Immature natural killer cell (primary cell): Measurements from ENCODE around the gene IGSF21. TPM values are rescaled to one million over a fixed set of nuclear protein-coding genes. Genes with fewer than 3 reads are reported as not detected.

Experiments
- DNase-seq, 3 donors: peaks; one replicate each; pipeline ENCODE4 v3.0.0; 2022; ENCODE audit warnings: mixed read lengths in 1 of 3
- H3K27ac Mint-ChIP-seq, 6 donors: one replicate each; pipeline ENCODE4 v1.8.0; 2020; ENCODE audit warnings: mixed read lengths in 6 of 6, mild to moderate bottlenecking in 5 of 6, inconsistent platforms in 4 of 6, moderate library complexity in 3 of 6
- H3K27me3 Mint-ChIP-seq, 3 donors: one replicate each; pipeline ENCODE4 v1.8.0; 2020 to 2021; ENCODE audit warnings: low read depth in 3 of 3, mild to moderate bottlenecking in 3 of 3, mixed read lengths in 3 of 3, moderate library complexity in 3 of 3, inconsistent platforms in 1 of 3
- H3K36me3 Mint-ChIP-seq, 3 donors: one replicate each; pipeline ENCODE4 v1.8.0; 2020; ENCODE audit warnings: mixed read lengths in 3 of 3, inconsistent platforms in 2 of 3, mild to moderate bottlenecking in 2 of 3
- H3K4me1 Mint-ChIP-seq, 2 donors: one replicate each; pipeline ENCODE4 v1.8.0; 2020; ENCODE audit warnings: inconsistent platforms in 2 of 2, mild to moderate bottlenecking in 2 of 2, mixed read lengths in 2 of 2, moderate library complexity in 1 of 2
- H3K4me3 Mint-ChIP-seq, 5 donors: one replicate each; pipeline ENCODE4 v1.8.0; 2020; ENCODE audit warnings: mild to moderate bottlenecking in 5 of 5, mixed read lengths in 5 of 5, inconsistent platforms in 3 of 5, moderate library complexity in 3 of 5
- H3K9me3 Mint-ChIP-seq, 6 donors: one replicate each; pipeline ENCODE4 v1.8.0; 2020; ENCODE audit warnings: mild to moderate bottlenecking in 6 of 6, mixed read lengths in 6 of 6, inconsistent platforms in 4 of 6, moderate library complexity in 3 of 6
- polyA plus RNA-seq, 3 donors: library from polyadenylated mRNA; unstranded; fragments of 300-500 nt; fragmentation: Illumina TruSeq; gene quantifications; one replicate each; pipeline ENCODE4 v1.2.3, GENCODE V29; 2021

IGSF21 gene
- polyA plus RNA-seq, 3 donors from 2014 or later: not detected

- Mint-ChIP-seq H3K27ac (no peak overlapping the region), H3K36me3 (no peaks in the 10 kb centered on the region), H3K4me1 (no peaks in the 10 kb centered on the region), H3K9me3 (no peaks in the 10 kb centered on the region), H3K4me3 (no peak overlapping the region), H3K27me3 (peaks cover 0 to 5% (median 2%) of the 10 kb centered on the region in 3 donors)
- no peak for DNase-seq
These were observed 66.4 kb downstream of the IGSF21 start for GRCh38 chr1:18174037-18174436.

GRCh38 chr1:18175051-18175450 lies 67.5 kb downstream of the IGSF21 start:
- no peak for DNase-seq
- Mint-ChIP-seq H3K9me3 (no peaks in the 10 kb centered on the region), H3K4me3 (no peak overlapping the region), H3K27ac (no peak overlapping the region), H3K36me3 (no peaks in the 10 kb centered on the region), H3K4me1 (no peaks in the 10 kb centered on the region), H3K27me3 (peaks cover 0 to 8% (median 5%) of the 10 kb centered on the region in 3 donors)

- Mint-ChIP-seq H3K9me3 (no peaks in the 10 kb centered on the region), H3K27me3 (peaks cover 0 to 8% (median 5%) of the 10 kb centered on the region in 3 donors), H3K27ac (no peak overlapping the region), H3K4me1 (no peaks in the 10 kb centered on the region), H3K4me3 (no peak overlapping the region), H3K36me3 (no peaks in the 10 kb centered on the region)
- no peak for DNase-seq
These were observed 68.2 kb downstream of the IGSF21 start for GRCh38 chr1:18175530-18176377.

GRCh38 chr1:18176619-18177018 lies 69.0 kb downstream of the IGSF21 start:
- Mint-ChIP-seq H3K36me3 (no peaks in the 10 kb centered on the region), H3K27me3 (peaks cover 0 to 8% (median 5%) of the 10 kb centered on the region in 3 donors), H3K4me1 (no peaks in the 10 kb centered on the region), H3K27ac (no peak overlapping the region), H3K9me3 (no peaks in the 10 kb centered on the region), H3K4me3 (no peak overlapping the region)
- DNase-seq: no peak

- Mint-ChIP-seq H3K36me3 (no peaks in the 10 kb centered on the region), H3K27ac (no peak overlapping the region), H3K4me1 (no peaks in the 10 kb centered on the region), H3K4me3 (peak overlapping the region in 1 of 5 donors; percentile 19), H3K9me3 (no peaks in the 10 kb centered on the region), H3K27me3 (peaks cover 0 to 8% (median 5%) of the 10 kb centered on the region in 3 donors)
- DNase-seq: no peak
These were observed 70.5 kb downstream of the IGSF21 start for GRCh38 chr1:18178111-18178510.

GRCh38 chr1:18179009-18179408 lies 71.4 kb downstream of the IGSF21 start:
- H3K4me1 Mint-ChIP-seq: no peaks in the 10 kb centered on the region

GRCh38 chr1:18182398-18183160 lies 75.0 kb downstream of the IGSF21 start:
- no peak for DNase-seq
- H3K27me3 Mint-ChIP-seq: peaks cover 0 to 7% (median 0%) of the 10 kb centered on the region in 3 donors
- H3K27ac Mint-ChIP-seq: peak overlapping the region in 1 of 6 donors; percentile 47
- no peaks in the 10 kb centered on the region for H3K4me1 Mint-ChIP-seq
- H3K4me3 Mint-ChIP-seq: no peak overlapping the region
- H3K36me3 Mint-ChIP-seq: no peaks in the 10 kb centered on the region
- H3K9me3 Mint-ChIP-seq: peaks cover 0 to 2% (median 0%) of the 10 kb centered on the region in 6 donors

More at GRCh38 chr1:18179009-18179408, 71.4 kb downstream of the IGSF21 start:
- H3K9me3 Mint-ChIP-seq: peaks cover 0 to 2% (median 0%) of the 10 kb centered on the region in 6 donors
- H3K27ac Mint-ChIP-seq: no peak overlapping the region
- peaks cover 0 to 8% (median 4%) of the 10 kb centered on the region in 3 donors for H3K27me3 Mint-ChIP-seq
- no peaks in the 10 kb centered on the region for H3K36me3 Mint-ChIP-seq
- DNase-seq: no peak
- H3K4me3 Mint-ChIP-seq: no peak overlapping the region

- Mint-ChIP-seq H3K4me1 (no peaks in the 10 kb centered on the region), H3K9me3 (peaks cover 0 to 2% (median 0%) of the 10 kb centered on the region in 6 donors), H3K27me3 (peaks cover 1 to 7% (median 4%) of the 10 kb centered on the region in 3 donors)
These were observed 75.9 kb downstream of the IGSF21 start for GRCh38 chr1:18183533-18183932.

GRCh38 chr1:18187054-18187453 lies 79.5 kb downstream of the IGSF21 start:
- H3K4me1 Mint-ChIP-seq: no peaks in the 10 kb centered on the region

More at GRCh38 chr1:18183533-18183932, 75.9 kb downstream of the IGSF21 start:
- H3K36me3 Mint-ChIP-seq: no peaks in the 10 kb centered on the region
- H3K4me3 Mint-ChIP-seq: no peak overlapping the region
- no peak overlapping the region for H3K27ac Mint-ChIP-seq
- DNase-seq: no peak

GRCh38 chr1:18188820-18189517 lies 81.4 kb downstream of the IGSF21 start:
- no peaks in the 10 kb centered on the region for H3K9me3 Mint-ChIP-seq
- H3K4me1 Mint-ChIP-seq: no peaks in the 10 kb centered on the region
- peaks cover 1 to 13% (median 7%) of the 10 kb centered on the region in 3 donors for H3K27me3 Mint-ChIP-seq
- no peaks in the 10 kb centered on the region for H3K36me3 Mint-ChIP-seq
- H3K27ac Mint-ChIP-seq: no peak overlapping the region
- H3K4me3 Mint-ChIP-seq: no peak overlapping the region
- no peak for DNase-seq

More at GRCh38 chr1:18187054-18187453, 79.5 kb downstream of the IGSF21 start:
- Mint-ChIP-seq H3K9me3 (peaks cover 0 to 2% (median 0%) of the 10 kb centered on the region in 6 donors), H3K4me3 (no peak overlapping the region), H3K27ac (no peak overlapping the region), H3K36me3 (no peaks in the 10 kb centered on the region), H3K27me3 (peaks cover 1 to 8% (median 5%) of the 10 kb centered on the region in 3 donors)
- DNase-seq: no peak

- peaks cover 1 to 16% (median 7%) of the 10 kb centered on the region in 3 donors for H3K27me3 Mint-ChIP-seq
- H3K27ac Mint-ChIP-seq: no peak overlapping the region
- no peak overlapping the region for H3K4me3 Mint-ChIP-seq
- no peak for DNase-seq
- no peaks in the 10 kb centered on the region for H3K4me1 Mint-ChIP-seq
- no peaks in the 10 kb centered on the region for H3K9me3 Mint-ChIP-seq
- H3K36me3 Mint-ChIP-seq: no peaks in the 10 kb centered on the region
These were observed 83.0 kb downstream of the IGSF21 start for GRCh38 chr1:18190598-18190997.

GRCh38 chr1:18191037-18191436 lies 83.4 kb downstream of the IGSF21 start:
- no peak for DNase-seq
- Mint-ChIP-seq H3K9me3 (no peaks in the 10 kb centered on the region), H3K4me3 (no peak overlapping the region), H3K4me1 (no peaks in the 10 kb centered on the region), H3K27me3 (peaks cover 1 to 18% (median 7%) of the 10 kb centered on the region in 3 donors), H3K36me3 (no peaks in the 10 kb centered on the region), H3K27ac (no peak overlapping the region)

GRCh38 chr1:18191481-18192155 lies 84.0 kb downstream of the IGSF21 start:
- Mint-ChIP-seq H3K9me3 (no peaks in the 10 kb centered on the region), H3K4me1 (no peaks in the 10 kb centered on the region), H3K27ac (no peak overlapping the region), H3K27me3 (peaks cover 1 to 18% (median 7%) of the 10 kb centered on the region in 3 donors), H3K4me3 (no peak overlapping the region), H3K36me3 (no peaks in the 10 kb centered on the region)
- DNase-seq: no peak
